ENCODE data around the gene GATM.

DNA sequence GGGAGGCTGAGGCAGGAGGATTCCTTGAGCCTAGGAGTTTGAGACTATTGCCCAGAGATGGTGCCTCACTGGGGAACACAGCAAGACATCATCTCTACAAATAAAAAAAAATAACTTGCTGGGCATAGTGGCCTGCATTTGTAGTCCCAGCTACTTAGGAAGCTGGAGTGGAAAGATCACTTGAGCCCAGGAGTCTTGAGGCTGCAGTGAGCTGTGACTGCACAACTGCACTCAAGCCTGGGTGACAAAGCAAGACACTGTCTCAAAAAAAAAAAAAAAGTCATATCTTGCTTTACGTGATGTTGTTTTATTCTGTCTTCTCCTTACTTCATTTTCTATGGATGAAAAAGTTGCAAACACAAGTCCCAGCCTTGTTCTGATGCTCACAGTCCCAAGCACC, 14.1 kb downstream of the GATM start:
- TF ChIP-seq CTCF (conservative IDR thresholded peaks at IDR 0.05) (no peak), ZFX (IDR thresholded peaks at IDR 0.05) (no peak)

Data from C4-2B (cell line).